Right ventricle myocardium inferior (tissue), 1 donor: ENCODE data around the gene NFE2L2. TPM values are rescaled to one million over a fixed set of nuclear protein-coding genes. Genes with fewer than 3 reads are reported as not detected.
"Not testable (repeated sequence)": the region's sequence is repeated elsewhere in the genome, so short reads cannot be mapped to it uniquely, and the experiment has no call there.

Experiments used
- ATAC-seq: fragments of 200-7000 bp; cut with Tn5 transposase; one replicate; pipeline ENCODE4 v1.9.1; 2020; ENCODE audit warnings: mild to moderate bottlenecking, moderate library complexity
- DNase-seq: peaks from one replicate; pipeline ENCODE4 v3.0.0; 2021; ENCODE audit errors: missing footprints
- intact Hi-C: fragments of 100-400 bp; cut with DNase I; formaldehyde crosslinking; loops from one replicate; pipeline ENCODE4 v1.11.0; 2022
- microRNA-seq: library from miRNA; unstranded; fragments of <30 nt; microRNA quantifications from one replicate; pipeline ENCODE4 v1.2.0, GENCODE V29; 2020
- total RNA-seq: library from RNA; stranded (reverse); fragmentation: NEBNext Ultra II Directional; extraction: Animal tissue kit (Norgen Biotek cat#: 25700); gene quantifications from one replicate; pipeline ENCODE4 v1.2.1, GENCODE V29; 2021
- donor health status: DM: no; HTN: yes; CAD: no; lungs with severe emphysema.

NFE2L2 gene
- total RNA-seq, 1 donor from 2014 or later, result 53.4 TPM

DNA sequence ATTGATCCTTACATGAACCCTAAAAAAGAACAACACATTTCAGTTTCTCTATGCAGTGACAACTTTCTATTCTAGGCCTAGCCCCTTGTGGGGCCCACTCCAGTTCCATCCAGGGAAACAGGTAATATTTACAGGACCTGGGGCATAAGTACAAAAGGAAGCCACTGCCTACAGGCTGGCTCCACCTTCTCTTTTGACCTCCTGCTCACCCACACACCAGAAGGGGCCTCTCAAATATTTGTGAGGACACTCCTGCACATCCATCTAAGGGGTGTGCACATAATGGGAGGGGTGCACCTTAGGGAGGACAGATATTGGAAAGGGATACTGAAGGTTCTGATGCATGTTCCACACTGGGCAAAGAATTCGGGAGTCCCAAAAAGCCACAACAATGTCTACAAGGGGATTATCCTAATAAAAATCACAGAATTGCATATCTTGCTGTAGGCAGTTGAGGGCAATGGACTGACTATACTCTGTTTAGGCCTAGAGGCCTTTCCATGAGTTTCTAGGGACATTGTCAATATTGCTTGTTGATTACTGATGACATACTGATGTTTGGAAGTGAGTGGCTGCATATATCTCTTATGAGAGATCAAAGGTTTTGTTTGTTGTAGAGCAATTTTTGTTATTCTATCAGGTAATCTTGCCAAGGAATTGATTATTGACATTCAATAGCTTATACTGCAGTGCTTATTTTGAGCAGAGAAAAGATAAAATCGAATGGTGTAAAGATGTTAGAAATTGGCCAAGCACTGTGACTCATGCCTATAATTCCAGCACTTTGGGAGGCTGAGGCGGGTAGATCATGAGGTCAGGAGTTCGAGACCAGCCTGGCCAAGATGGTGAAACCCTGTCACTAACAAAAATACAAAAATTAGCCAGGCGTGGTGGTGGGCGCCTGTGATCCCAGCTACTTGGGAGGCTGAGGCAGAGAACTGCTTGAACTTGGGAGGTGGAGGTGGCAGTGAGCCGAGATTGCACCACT is 75.8 kb downstream of the NFE2L2 start:
- ATAC-seq (peak; percentile 16), DNase-seq (no peak)
- intact Hi-C loops, result no loop called here

DNA sequence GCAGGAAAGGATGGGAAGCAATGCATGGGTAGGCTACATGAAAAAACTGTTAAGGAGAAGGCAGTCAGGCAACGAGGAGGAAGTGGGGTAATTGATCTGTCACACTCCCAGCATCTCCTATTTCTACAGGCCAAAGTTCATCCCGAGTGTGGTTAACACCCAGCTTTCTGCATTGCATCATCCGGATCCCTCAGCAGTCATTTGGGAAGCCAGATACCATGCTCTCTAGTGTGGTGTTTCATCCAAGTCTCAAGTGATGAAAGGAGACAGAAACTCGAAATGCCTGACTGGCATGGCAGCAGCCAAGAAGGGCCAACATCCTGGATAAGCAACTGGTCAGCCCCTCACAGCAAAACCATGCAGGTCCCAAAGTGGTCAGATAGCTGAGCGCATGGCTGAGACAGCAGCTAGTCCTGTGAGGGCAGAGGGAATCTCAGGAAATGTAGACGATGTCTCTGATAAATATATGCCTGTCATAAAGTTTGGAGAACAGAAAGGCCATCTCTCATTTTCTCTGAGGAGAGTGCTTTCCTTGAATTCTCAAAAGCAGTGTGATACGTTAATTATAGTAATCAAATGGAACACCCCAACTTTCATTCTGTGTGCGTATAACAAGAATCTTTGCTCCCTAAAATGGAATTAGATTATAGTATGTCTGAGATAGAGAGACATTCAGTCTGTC is 76.8 kb downstream of the NFE2L2 start:
- intact Hi-C loops, result no loop called here
- no peak for DNase-seq
- peak; percentile 72 for ATAC-seq

DNA sequence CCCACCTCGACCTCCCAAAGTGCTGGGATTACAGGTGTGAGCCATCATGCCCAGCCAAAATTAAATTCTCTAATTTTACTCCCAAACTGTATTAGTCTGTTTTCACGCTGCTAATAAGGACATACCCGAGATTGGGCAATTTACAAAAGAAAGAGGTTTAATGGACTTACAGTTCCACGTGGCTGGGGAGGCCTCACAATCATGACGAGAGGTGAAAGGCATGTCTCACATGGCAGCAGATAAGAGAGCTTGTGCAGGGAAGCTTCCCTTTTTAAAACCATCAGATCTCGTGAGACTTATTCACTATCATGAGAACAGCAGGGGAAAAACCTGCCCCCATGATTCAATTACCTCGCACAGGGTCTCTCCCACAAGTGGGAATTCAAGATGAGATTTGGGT is 78.5 kb downstream of the NFE2L2 start:
- intact Hi-C loops, DNase-seq, ATAC-seq: not testable (repeated sequence)

DNA sequence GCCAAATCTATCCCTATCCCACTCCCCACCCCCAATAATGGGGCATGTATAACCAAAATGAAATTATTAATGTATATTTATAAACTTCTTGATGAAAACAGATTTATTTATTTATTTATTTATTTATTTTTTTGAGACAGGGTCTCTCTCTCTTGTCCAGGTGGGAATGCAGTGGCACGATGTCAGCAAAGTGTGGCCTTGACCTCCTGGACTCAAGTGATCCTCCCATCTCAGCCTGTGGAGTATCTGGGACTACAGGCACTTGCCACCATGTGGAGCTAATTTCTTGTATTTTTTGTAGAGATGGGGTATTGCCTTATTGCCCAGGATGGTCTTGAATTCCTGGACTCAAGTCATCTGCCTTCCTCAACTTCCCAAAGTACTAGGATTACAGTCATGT is 79.9 kb downstream of the NFE2L2 start:
- intact Hi-C loops, result no loop called here
- ATAC-seq (no peak), DNase-seq (no peak)

DNA sequence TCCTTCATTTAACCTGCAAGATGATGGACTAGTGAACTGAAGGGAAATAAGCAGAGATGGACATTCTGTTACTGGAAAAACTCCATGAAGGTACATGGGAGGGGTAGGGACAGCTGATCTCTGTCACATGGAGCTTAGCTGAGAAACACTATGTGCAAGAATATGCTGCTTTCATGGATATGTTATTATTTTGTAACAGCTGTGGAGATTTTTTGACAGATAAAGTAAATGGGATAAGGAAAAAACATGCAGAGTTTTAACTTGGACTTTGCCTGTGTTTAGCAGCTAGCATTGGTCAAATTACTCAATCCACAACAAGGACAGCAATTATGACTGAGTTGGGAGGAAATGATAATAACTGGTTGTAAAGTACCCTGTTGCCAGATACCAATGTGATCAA is 80.7 kb downstream of the NFE2L2 start:
- intact Hi-C loops, result no loop called here
- no peak for ATAC-seq
- DNase-seq, result no peak

Small RNA genes within 50 kb of the gene (microRNA-seq; reads per million reads assigned to microRNA genes)
- gene MIR3128 (not detected), gene MIR6512 (not detected)

Other genes starting within 250 kb of the NFE2L2 start
- gene HNRNPA3, start 51.9 kb downstream of the NFE2L2 start, total RNA-seq, result 66.6 TPM
- gene AGPS, start 128.0 kb upstream of the NFE2L2 start, total RNA-seq, result 32.3 TPM